Thoracic aorta (tissue), 2 donors: Measurements from ENCODE around the gene PPP2R5D. TPM values are rescaled to one million over a fixed set of nuclear protein-coding genes. Genes with fewer than 3 reads are reported as not detected.

Experiments
- ATAC-seq: fragments of 150-250 bp; one replicate; pipeline ENCODE4 v1.8.0; 2017; ENCODE audit warnings: low read depth; ENCODE audit not compliant: insufficient number of reproducible peaks, low FRiP score
- DNase-seq: peaks from one replicate; pipeline ENCODE4 v3.0.0-alpha.2; 2020; ENCODE audit warnings: low spot score
- H3K27ac ChIP-seq, 2 donors: fragments of 200-600 bp; sonication (generic); 1 replicate in 1 of 2; 2 replicates in 1 of 2; pipeline ENCODE4 v1.5.1; 2016; ENCODE audit warnings: mild to moderate bottlenecking in 2 of 2, moderate library complexity in 2 of 2
- H3K27me3 ChIP-seq: fragments of 200-600 bp; sonication (generic); replicated peaks from 2 replicates; pipeline ENCODE4 v1.6.0; 2016; ENCODE audit warnings: mild to moderate bottlenecking; ENCODE audit not compliant: insufficient read depth
- H3K36me3 ChIP-seq: fragments of 200-600 bp; sonication (generic); one replicate; pipeline ENCODE4 v1.5.1; 2016
- H3K4me1 ChIP-seq, 2 donors: fragments of 200-600 bp; sonication (generic); 1 replicate in 1 of 2; 2 replicates in 1 of 2; pipeline versions ENCODE4 v1.5.1 to v1.6.0; 2016; ENCODE audit warnings: low read depth in 2 of 2, mild to moderate bottlenecking in 1 of 2; ENCODE audit not compliant: control insufficient read depth in 1 of 2
- H3K4me3 ChIP-seq: fragments of 200-600 bp; sonication (generic); 2 replicates; pipeline ENCODE4 v1.5.1; 2016; ENCODE audit warnings: mild to moderate bottlenecking
- H3K9me3 ChIP-seq: fragments of 200-600 bp; sonication (generic); 2 replicates; pipeline ENCODE4 v1.5.1; 2016
- CTCF ChIP-seq: fragments of 200-600 bp; sonication (generic); IDR thresholded peaks from one replicate; pipeline ENCODE4 v1.5.1; 2019; ENCODE audit warnings: antibody characterized with exemption
- total RNA-seq, 2 donors: library from RNA; depleted of rRNA; stranded (reverse); fragments of >200 nt; gene quantifications; one replicate each; pipeline versions ENCODE4 v1.1.0 to v1.2.3, GENCODE V29; 2016

Gene PPP2R5D
- total RNA-seq, 2 donors from 2014 or later: 20.1 to 37.1 TPM

GRCh38 chr6:42966571-42966970, 17.8 kb upstream of the PPP2R5D start:
- no peaks in the 10 kb centered on the region for H3K9me3 ChIP-seq
- DNase-seq: no peak
- ATAC-seq: no peak
- no peak overlapping the region for H3K4me3 ChIP-seq
- H3K27ac ChIP-seq: no peak overlapping the region
- no peaks in the 10 kb centered on the region for H3K4me1 ChIP-seq
- no peak for TF ChIP-seq CTCF
- H3K27me3 ChIP-seq: no peaks in the 10 kb centered on the region
- peaks cover 31% of the 10 kb centered on the region for H3K36me3 ChIP-seq

GRCh38 chr6:42967228-42967627, 17.1 kb upstream of the PPP2R5D start:
- DNase-seq: no peak
- Histone ChIP-seq H3K36me3 (peaks cover 31% of the 10 kb centered on the region), H3K27ac (no peak overlapping the region), H3K4me3 (no peak overlapping the region), H3K4me1 (no peaks in the 10 kb centered on the region), H3K27me3 (no peaks in the 10 kb centered on the region), H3K9me3 (no peaks in the 10 kb centered on the region)
- no peak for ATAC-seq
- no peak for TF ChIP-seq CTCF

GRCh38 chr6:42968126-42968701, 16.2 kb upstream of the PPP2R5D start:
- H3K9me3 ChIP-seq: no peaks in the 10 kb centered on the region
- no peak overlapping the region for H3K27ac ChIP-seq
- ATAC-seq: no peak
- H3K36me3 ChIP-seq: peaks cover 31% of the 10 kb centered on the region
- no peak for DNase-seq
- no peak for TF ChIP-seq CTCF
- no peak overlapping the region for H3K4me3 ChIP-seq
- no peaks in the 10 kb centered on the region for H3K4me1 ChIP-seq
- no peaks in the 10 kb centered on the region for H3K27me3 ChIP-seq

- DNase-seq (no peak), ATAC-seq (no peak)
- no peak overlapping the region for H3K27ac ChIP-seq
- H3K36me3 ChIP-seq: peaks cover 31% of the 10 kb centered on the region
- H3K9me3 ChIP-seq: no peaks in the 10 kb centered on the region
- H3K27me3 ChIP-seq: no peaks in the 10 kb centered on the region
- no peak overlapping the region for H3K4me3 ChIP-seq
- H3K4me1 ChIP-seq: no peaks in the 10 kb centered on the region
- TF ChIP-seq CTCF: no peak
Measured at GRCh38 chr6:42968783-42969182, 15.6 kb upstream of the PPP2R5D start.

GRCh38 chr6:42969431-42969830, 14.9 kb upstream of the PPP2R5D start:
- H3K36me3 ChIP-seq: peaks cover 26% of the 10 kb centered on the region
- no peak overlapping the region for H3K4me3 ChIP-seq
- DNase-seq: no peak
- ATAC-seq: no peak
- no peaks in the 10 kb centered on the region for H3K27me3 ChIP-seq
- no peak for TF ChIP-seq CTCF
- H3K9me3 ChIP-seq: no peaks in the 10 kb centered on the region
- H3K27ac ChIP-seq: no peak overlapping the region
- no peaks in the 10 kb centered on the region for H3K4me1 ChIP-seq
